Loucy (cell line): ENCODE measurements around the gene FOXC2.

Experiments used
- CTCF ChIP-seq: fragments of 200-600 bp; sonication (generic); conservative IDR thresholded peaks from 2 replicates; pipeline ENCODE4 v1.5.1; 2014; ENCODE audit warnings: mild to moderate bottlenecking, antibody characterized with exemption, low read length
- EZH2phosphoT487 ChIP-seq: fragments of 200-600 bp; IDR thresholded peaks from 2 replicates; pipeline ENCODE4 v1.6.1; 2018; ENCODE audit warnings: antibody characterized with exemption, mild to moderate bottlenecking, moderate library complexity, borderline replicate concordance

GRCh38 chr16:86536621-86537020 lies 30.0 kb upstream of the FOXC2 start:
- TF ChIP-seq CTCF (no peak), EZH2phosphoT487 (no peak)
